OCI-LY1 (cell line): ENCODE data around the gene KIF21A.

Experiments
- H2AFZ ChIP-seq: fragments of 200-600 bp; sonication (generic), shearing (Covaris generic); 2 replicates; pipeline ENCODE4 v1.6.0; 2014; ENCODE audit warnings: antibody characterized with exemption, mild to moderate bottlenecking, low read length
- H3F3A ChIP-seq: fragments of 200-600 bp; sonication (generic), shearing (Covaris generic); 2 replicates; pipeline ENCODE4 v1.6.0; 2014; ENCODE audit warnings: mild to moderate bottlenecking, antibody characterized with exemption, low read length, moderate library complexity; ENCODE audit not compliant: insufficient read depth
- H3K27ac ChIP-seq: fragments of 200-600 bp; sonication (generic); 2 replicates; pipeline ENCODE4 v1.5.1; 2014; ENCODE audit warnings: low read length, mixed run types, mild to moderate bottlenecking, low read depth; ENCODE audit not compliant: poor library complexity, severe bottlenecking
- H3K27me3 ChIP-seq: fragments of 200-600 bp; sonication (generic); 2 replicates; pipeline ENCODE4 v1.6.0; 2014; ENCODE audit warnings: antibody characterized with exemption, mild to moderate bottlenecking, low read length, moderate library complexity; ENCODE audit not compliant: insufficient read depth
- H3K36me3 ChIP-seq: fragments of 200-600 bp; sonication (generic); 2 replicates; pipeline ENCODE4 v1.6.1; 2014; ENCODE audit warnings: mild to moderate bottlenecking, antibody characterized with exemption, low read length, moderate library complexity, mixed read lengths; ENCODE audit not compliant: insufficient read depth
- H3K4me1 ChIP-seq: fragments of 200-600 bp; sonication (generic); 2 replicates; pipeline ENCODE4 v1.5.1; 2014; ENCODE audit warnings: mild to moderate bottlenecking, low read length, moderate library complexity; ENCODE audit not compliant: insufficient read depth, severe bottlenecking
- H3K4me2 ChIP-seq: fragments of 200-600 bp; sonication (generic), shearing (Covaris generic); 2 replicates; pipeline ENCODE4 v1.6.1; 2014; ENCODE audit warnings: low read length
- H3K4me3 ChIP-seq: fragments of 200-600 bp; sonication (generic); 2 replicates; pipeline ENCODE4 v1.5.1; 2014; ENCODE audit warnings: low read length, low read depth, mild to moderate bottlenecking, mixed read lengths; ENCODE audit not compliant: poor library complexity, severe bottlenecking
- H3K79me2 ChIP-seq: fragments of 200-600 bp; shearing (Covaris generic); 2 replicates; pipeline ENCODE4 v1.6.1; 2016; ENCODE audit warnings: mixed run types, low read length, mixed read lengths; ENCODE audit not compliant: insufficient read depth
- H3K9ac ChIP-seq: fragments of 200-600 bp; sonication (generic), shearing (Covaris generic); 2 replicates; pipeline ENCODE4 v1.6.1; 2014; ENCODE audit warnings: mild to moderate bottlenecking, low read length, mixed read lengths
- H3K9me2 ChIP-seq: fragments of 200-600 bp; sonication (generic), shearing (Covaris generic); 2 replicates; pipeline ENCODE4 v1.6.1; 2014; ENCODE audit warnings: low read depth, mild to moderate bottlenecking, low read length, mixed read lengths
- H3K9me3 ChIP-seq: fragments of 200-600 bp; shearing (Covaris generic); 2 replicates; pipeline ENCODE4 v1.6.1; 2014; ENCODE audit warnings: low read length, mixed read lengths
- H4K20me1 ChIP-seq: fragments of 200-600 bp; sonication (generic), shearing (Covaris generic); 2 replicates; pipeline ENCODE4 v1.6.0; 2016; ENCODE audit warnings: mild to moderate bottlenecking, low read length; ENCODE audit not compliant: insufficient read depth
- EZH2 ChIP-seq: fragments of 200-600 bp; sonication (generic), shearing (Covaris generic); IDR thresholded peaks from 2 replicates; pipeline ENCODE4 v1.8.0; 2017; ENCODE audit warnings: borderline replicate concordance, mixed run types, mild to moderate bottlenecking, antibody characterized with exemption, low read length, moderate library complexity, mixed read lengths
- TF ChIP-seq, protein P1 (sequence below): fragments of 200-600 bp; sonication (generic), shearing (Covaris generic); IDR thresholded peaks from 2 replicates; pipeline ENCODE4 v1.5.1; 2017; ENCODE audit warnings: mild to moderate bottlenecking, antibody characterized with exemption, low read length, moderate library complexity, mixed read lengths

Gene KIF21A

GRCh38 chr12:39332661-39333175, 110.2 kb downstream of the KIF21A start:
- no peak overlapping the region for H3K4me2 ChIP-seq
- no peak for TF ChIP-seq EZH2
- TF ChIP-seq, protein P1, sequence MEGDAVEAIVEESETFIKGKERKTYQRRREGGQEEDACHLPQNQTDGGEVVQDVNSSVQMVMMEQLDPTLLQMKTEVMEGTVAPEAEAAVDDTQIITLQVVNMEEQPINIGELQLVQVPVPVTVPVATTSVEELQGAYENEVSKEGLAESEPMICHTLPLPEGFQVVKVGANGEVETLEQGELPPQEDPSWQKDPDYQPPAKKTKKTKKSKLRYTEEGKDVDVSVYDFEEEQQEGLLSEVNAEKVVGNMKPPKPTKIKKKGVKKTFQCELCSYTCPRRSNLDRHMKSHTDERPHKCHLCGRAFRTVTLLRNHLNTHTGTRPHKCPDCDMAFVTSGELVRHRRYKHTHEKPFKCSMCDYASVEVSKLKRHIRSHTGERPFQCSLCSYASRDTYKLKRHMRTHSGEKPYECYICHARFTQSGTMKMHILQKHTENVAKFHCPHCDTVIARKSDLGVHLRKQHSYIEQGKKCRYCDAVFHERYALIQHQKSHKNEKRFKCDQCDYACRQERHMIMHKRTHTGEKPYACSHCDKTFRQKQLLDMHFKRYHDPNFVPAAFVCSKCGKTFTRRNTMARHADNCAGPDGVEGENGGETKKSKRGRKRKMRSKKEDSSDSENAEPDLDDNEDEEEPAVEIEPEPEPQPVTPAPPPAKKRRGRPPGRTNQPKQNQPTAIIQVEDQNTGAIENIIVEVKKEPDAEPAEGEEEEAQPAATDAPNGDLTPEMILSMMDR: no peak
- no peaks in the 10 kb centered on the region for H3K4me1 ChIP-seq
- no peak overlapping the region for H2AFZ ChIP-seq
- no peaks in the 10 kb centered on the region for H4K20me1 ChIP-seq
- no peak overlapping the region for H3K4me3 ChIP-seq
- H3K9me2 ChIP-seq: no peaks in the 10 kb centered on the region
- H3K9me3 ChIP-seq: no peaks in the 10 kb centered on the region
- no peaks in the 10 kb centered on the region for H3K79me2 ChIP-seq
- no peaks in the 10 kb centered on the region for H3K27me3 ChIP-seq
- H3K36me3 ChIP-seq: peaks cover 33% of the 10 kb centered on the region
- H3F3A ChIP-seq: no peaks in the 10 kb centered on the region
- no peak overlapping the region for H3K27ac ChIP-seq
- no peak overlapping the region for H3K9ac ChIP-seq

DNA sequence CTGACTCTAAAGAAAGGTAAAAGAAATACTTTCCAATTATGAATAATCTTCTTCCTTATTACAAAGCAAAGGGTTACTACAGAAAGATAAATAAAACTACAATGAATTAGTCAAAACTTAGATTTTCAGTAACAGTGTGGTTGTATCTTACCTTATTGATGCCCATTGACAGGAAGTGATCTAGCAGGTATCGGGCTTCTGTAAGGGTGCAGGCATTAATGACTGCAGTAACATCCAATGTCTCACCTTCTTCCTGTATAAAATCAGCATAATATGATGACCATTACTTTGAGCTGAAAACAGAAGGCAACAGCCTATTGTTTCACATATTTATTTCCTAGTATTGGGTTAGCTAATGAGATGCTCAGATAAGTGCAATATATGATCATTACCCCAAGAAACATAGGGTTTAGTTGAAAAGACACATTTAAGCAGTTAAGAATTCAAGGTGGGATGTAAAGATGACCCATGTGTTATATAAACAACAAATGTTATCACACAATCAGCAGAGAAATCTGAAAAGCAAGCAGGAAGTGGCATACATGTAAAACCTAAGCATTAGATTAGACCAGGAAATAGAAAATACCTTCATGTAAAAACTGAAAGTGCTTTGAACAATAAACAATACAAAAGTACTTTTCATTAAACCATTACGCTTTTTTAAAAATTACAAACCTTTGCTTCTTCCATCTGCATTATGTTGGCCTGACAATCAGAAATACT, 111.2 kb downstream of the KIF21A start:
- Histone ChIP-seq H3K27ac (no peak overlapping the region), H3F3A (no peaks in the 10 kb centered on the region), H3K9me3 (no peaks in the 10 kb centered on the region), H3K27me3 (no peaks in the 10 kb centered on the region), H3K79me2 (no peaks in the 10 kb centered on the region), H3K9me2 (no peaks in the 10 kb centered on the region), H3K9ac (no peak overlapping the region), H3K4me3 (no peak overlapping the region), H2AFZ (no peak overlapping the region), H3K4me2 (no peak overlapping the region), H4K20me1 (no peaks in the 10 kb centered on the region), H3K36me3 (peaks cover 34% of the 10 kb centered on the region), H3K4me1 (no peaks in the 10 kb centered on the region)
- TF ChIP-seq, protein P1: no peak
- no peak for TF ChIP-seq EZH2

GRCh38 chr12:39329876-39330275, 113.0 kb downstream of the KIF21A start:
- no peak overlapping the region for H3K4me3 ChIP-seq
- H3K9ac ChIP-seq: no peak overlapping the region
- H3K27me3 ChIP-seq: no peaks in the 10 kb centered on the region
- no peaks in the 10 kb centered on the region for H4K20me1 ChIP-seq
- H3K9me2 ChIP-seq: no peaks in the 10 kb centered on the region
- H3K27ac ChIP-seq: no peak overlapping the region
- H3K4me1 ChIP-seq: no peaks in the 10 kb centered on the region
- H2AFZ ChIP-seq: no peak overlapping the region
- H3K79me2 ChIP-seq: no peaks in the 10 kb centered on the region
- H3K4me2 ChIP-seq: no peak overlapping the region
- no peaks in the 10 kb centered on the region for H3F3A ChIP-seq
- H3K9me3 ChIP-seq: no peaks in the 10 kb centered on the region
- peaks cover 38% of the 10 kb centered on the region for H3K36me3 ChIP-seq
- no peak for TF ChIP-seq EZH2
- TF ChIP-seq, protein P1: no peak
